HepG2 (cell line): ENCODE data around the gene NRL. TPM values are rescaled to one million over a fixed set of nuclear protein-coding genes. Genes with fewer than 3 reads are reported as not detected.

ENCODE experiments used
- ARID3A ChIP-seq: IDR thresholded peaks from 2 replicates; pipeline ENCODE4 v1.6.1; 2012; ENCODE audit warnings: low read depth, low read length, improper control_type of control experiment
- MTA1 ChIP-seq: sonication (generic); formaldehyde crosslinking; IDR thresholded peaks from 2 replicates; pipeline ENCODE4 v1.4.0; 2020; ENCODE audit warnings: missing genetic modification reagents, mild to moderate bottlenecking, borderline replicate concordance
- NFAT5 ChIP-seq: sonication (generic); formaldehyde crosslinking; IDR thresholded peaks from 2 replicates; pipeline ENCODE4 v1.4.0; 2020; ENCODE audit warnings: missing genetic modification reagents
- ONECUT2 ChIP-seq: sonication (generic); formaldehyde crosslinking; IDR thresholded peaks from 2 replicates; pipeline ENCODE4 v1.4.0; 2020; ENCODE audit warnings: missing genetic modification reagents
- SP4 ChIP-seq: sonication (generic); formaldehyde crosslinking; IDR thresholded peaks from 2 replicates; pipeline ENCODE4 v1.8.1; 2023; ENCODE audit warnings: mild to moderate bottlenecking, missing genetic modification reagents
- TMF1 ChIP-seq: sonication (generic); formaldehyde crosslinking; IDR thresholded peaks from 2 replicates; pipeline ENCODE4 v1.8.1; 2022; ENCODE audit warnings: low read depth, missing genetic modification reagents
- ZBTB14 ChIP-seq: sonication (generic); formaldehyde crosslinking; IDR thresholded peaks from 2 replicates; pipeline ENCODE4 v1.4.0; 2020; ENCODE audit warnings: missing genetic modification reagents
- ZNF281 ChIP-seq: sonication (generic); formaldehyde crosslinking; IDR thresholded peaks from 2 replicates; pipeline ENCODE4 v1.4.0; 2020; ENCODE audit warnings: missing genetic modification reagents, borderline replicate concordance
- ZNF691 ChIP-seq: sonication (generic); formaldehyde crosslinking; IDR thresholded peaks from 2 replicates; pipeline ENCODE4 v1.4.0; 2020; ENCODE audit warnings: missing genetic modification reagents, low read depth, mild to moderate bottlenecking, borderline replicate concordance
- ZNF772 ChIP-seq: sonication (generic); formaldehyde crosslinking; IDR thresholded peaks from 2 replicates; pipeline ENCODE4 v1.5.0; 2020; ENCODE audit warnings: mild to moderate bottlenecking, missing genetic modification reagents
- ZXDC ChIP-seq: sonication (generic); formaldehyde crosslinking; IDR thresholded peaks from 2 replicates; pipeline ENCODE4 v1.5.0; 2020; ENCODE audit warnings: mild to moderate bottlenecking, missing genetic modification reagents
- polyA plus RNA-seq, 8 experiments: library from polyadenylated mRNA; depleted of rRNA in 3 of 8; stranded (reverse) in 7 of 8; unstranded in 1 of 8; fragments of >200 nt; fragmentation: Illumina TruSeq in 4 of 8; extraction: Trizol in 4 of 8; gene quantifications; 2 replicates each; pipeline versions ENCODE4 v1.2.1 to v1.2.3, GENCODE V29; 2011 to 2016; ENCODE audit warnings: low read depth in 4 of 8, missing spikeins in 1 of 8, mixed read lengths in 1 of 8; ENCODE audit not compliant: insufficient read depth in 1 of 8
- total RNA-seq, 5 experiments: library from RNA; depleted of rRNA; stranded (reverse); fragments of >200 nt; fragmentation: Illumina TruSeq; extraction: Trizol; gene quantifications; 2 replicates each; pipeline ENCODE4 v1.2.3, GENCODE V29; 2016; ENCODE audit warnings: low read depth in 1 of 5

The NRL gene
- total and polyA plus RNA-seq, 2 of the 13 experiments (the other 11 are each of a cell fraction or from before 2014, with no cell fraction given), result 2.5 to 4.7 TPM

GRCh38 chr14:24160850-24161804, 46.4 kb upstream of the NRL start, which contains the start of gene IRF9 (continued):
- TF ChIP-seq NFAT5 (CRISPR knock-in tag) (0 out of 2 replicates have a peak, but pooled peaks have one; percentile 90), ZBTB14 (CRISPR knock-in tag) (no peak), ZNF691 (peak; percentile 92), ZNF281 (CRISPR knock-in tag) (peak; percentile 80), ARID3A (peak; percentile 70; the same call in 1 of the 2 replicates), ZXDC (CRISPR knock-in tag) (peak; percentile 87; the same call in 1 of the 2 replicates), TMF1 (CRISPR knock-in tag) (peak; percentile 38; the same call in 1 of the 2 replicates), MTA1 (CRISPR knock-in tag) (peak; percentile 47; the same call in 1 of the 2 replicates), ONECUT2 (no peak), ZNF772 (peak; percentile 99), SP4 (CRISPR knock-in tag) (peak; percentile 97)
